ENCODE results near the gene ZNF585A.

DNA sequence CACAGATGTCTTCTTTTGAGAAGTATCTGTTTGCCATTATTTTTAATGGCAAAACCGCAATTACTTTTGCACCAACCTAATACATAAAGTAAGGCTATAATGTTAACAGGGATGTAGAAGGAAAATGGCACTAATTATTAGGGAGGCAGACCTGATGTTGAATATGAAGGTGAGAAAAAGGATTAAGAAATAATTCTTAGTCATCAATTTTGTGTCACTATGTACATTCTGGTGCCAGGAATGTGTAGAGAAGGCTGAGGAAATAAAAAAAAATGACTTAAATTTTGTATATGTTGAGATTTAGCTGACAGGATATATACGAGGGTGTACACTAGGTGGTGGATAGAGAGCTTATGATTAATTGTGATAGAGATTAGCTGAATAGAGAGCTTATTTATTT lies 25.3 kb upstream of the ZNF585A start:
- TF ChIP-seq GATA3 (IDR thresholded peaks at IDR 0.05; ENCODE audit: low read depth, low read length): no peak
- no peak for TF ChIP-seq GATA2 (IDR thresholded peaks at IDR 0.05; ENCODE audit: low read depth, low read length)

Measured in SH-SY5Y (cell line).